ENCODE results near the gene CCNB1.

- no peak for TF ChIP-seq ZNF561 (tag by site-specific recombination; IDR thresholded peaks at IDR 0.05; ENCODE audit: borderline replicate concordance)
- no peak for TF ChIP-seq ZNF521 (tag by site-specific recombination; IDR thresholded peaks at IDR 0.05)
- TF ChIP-seq REST (tag by site-specific recombination; IDR thresholded peaks at IDR 0.05), result no peak
These were observed 36.7 kb upstream of the CCNB1 start for GRCh38 chr5:69130241-69130640.

Measured in HEK293 (cell line).